Measurements from ENCODE around the gene RAD54L2.

GRCh38 chr3:51514210-51514609, 24.3 kb upstream of the RAD54L2 start:
- TF ChIP-seq CTCF (IDR thresholded peaks at IDR 0.05; ENCODE audit: extremely low read depth in 1 of 2, insufficient read depth in 1 of 2, low read depth in 1 of 2, low read length in 2 of 2) (no peak), POLR2A (IDR thresholded peaks at IDR 0.05; ENCODE audit: low read depth, low read length) (no peak), EZH2 (IDR thresholded peaks at IDR 0.05; ENCODE audit: borderline replicate concordance, low read depth, low read length, severe bottlenecking) (no peak), POLR2AphosphoS5 (IDR thresholded peaks at IDR 0.05; ENCODE audit: insufficient read depth, low read depth, low read length) (no peak), JUN (IDR thresholded peaks at IDR 0.05; ENCODE audit: borderline replicate concordance, insufficient read depth, insufficient read length, low read depth) (no peak)
- TF ChIP-seq, protein P1, sequence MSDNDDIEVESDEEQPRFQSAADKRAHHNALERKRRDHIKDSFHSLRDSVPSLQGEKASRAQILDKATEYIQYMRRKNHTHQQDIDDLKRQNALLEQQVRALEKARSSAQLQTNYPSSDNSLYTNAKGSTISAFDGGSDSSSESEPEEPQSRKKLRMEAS (IDR thresholded peaks at IDR 0.05; ENCODE audit: insufficient read depth, insufficient read length) = no peak
